ENCODE results near the gene SMARCD3. TPM values are rescaled to one million over a fixed set of nuclear protein-coding genes. Genes with fewer than 3 reads are reported as not detected.

SMARCD3 gene
- total RNA-seq, 1 experiment from 2014 or later, result 30.3 TPM

- Histone ChIP-seq H3K4me3 (replicated peaks in 1 of 2; ENCODE audit: low read depth in 1 of 2, low read length in 2 of 2) (peak overlapping the region; percentile 59 to 93), H3K9me2 (ENCODE audit: insufficient read depth) (no peaks in the 10 kb centered on the region), H3K36me3 (ENCODE audit: control insufficient read depth in 1 of 2, insufficient read depth in 2 of 2, low read length in 2 of 2) (peaks cover 9 to 10% of the 10 kb centered on the region in 2 experiments), H3K9ac (ENCODE audit: low read length) (peak overlapping the region; percentile 80), H3K9me3 (ENCODE audit: control insufficient read depth in 1 of 2, insufficient read depth in 1 of 2, low read depth in 1 of 2, low read length in 2 of 2) (no peaks in the 10 kb centered on the region), H3K27me3 (ENCODE audit: insufficient read depth, low read length) (no peaks in the 10 kb centered on the region), H3K27ac (ENCODE audit: low read depth, low read length) (peak overlapping the region; percentile 72), H3K79me2 (ENCODE audit: insufficient read depth, low read length) (peaks cover 33% of the 10 kb centered on the region), H3K4me1 (ENCODE audit: control insufficient read depth in 1 of 2, insufficient read depth in 2 of 2, low read length in 2 of 2) (peaks cover 11 to 24% of the 10 kb centered on the region in 2 experiments), H2AFZ (ENCODE audit: low read depth, low read length, poor library complexity, severe bottlenecking) (no peak overlapping the region), H4K20me1 (ENCODE audit: insufficient read depth) (no peaks in the 10 kb centered on the region), H3K4me2 (ENCODE audit: low read length) (peak overlapping the region; percentile 87)
- ChIA-PET POLR2A (no interaction called here), CTCF (interaction anchor here (1.3 kb wide), 2 partner anchors 11 kb away, joined by 6 to 9 read pairs; no protein-coding TSS in a partner anchor), RAD21 (ENCODE audit: low non-redundant PET in 1 of 2, low total read pairs in 2 of 2, uncharacterized antibody in 2 of 2, unreplicated experiment in 2 of 2) (no interaction called here)
- intact Hi-C loops (cut with micrococcal nuclease), result no loop called here
- TF ChIP-seq REST (IDR thresholded peaks at IDR 0.05; ENCODE audit: low read depth) (no peak), RAD21 (IDR thresholded peaks at IDR 0.05; ENCODE audit: low read depth) (no peak), YY1 (IDR thresholded peaks at IDR 0.05; ENCODE audit: extremely low read depth, insufficient replicate concordance, low read depth, low read length) (peak; percentile 46), EZH2phosphoT487 (IDR thresholded peaks at IDR 0.05; ENCODE audit: borderline replicate concordance) (no peak)
- ATAC-seq, result peak; percentile 52
- no peak for DNase-seq (ENCODE audit: low read depth, low spot score)
- no TSS peak for BruUV-seq (replicated peaks)
Observed at GRCh38 chr7:151232917-151233701, 15.4 kb downstream of the SMARCD3 start.
